ENCODE data around the gene BMP6. TPM values are rescaled to one million over a fixed set of nuclear protein-coding genes. Genes with fewer than 3 reads are reported as not detected.

Gene BMP6
- total and polyA plus RNA-seq, 12 donors: 0.59 to 4.1 (median 2.6) TPM

- WGBS, 2 donors: 87 to 90% methylated on average over 2 of the region's 2 CpGs
- no peaks in the 10 kb centered on the region for H3K9me3 ChIP-seq
- H3K36me3 ChIP-seq: no peaks in the 10 kb centered on the region
- no peak overlapping the region for H3K4me3 ChIP-seq
- no peak for TF ChIP-seq CTCF (IDR thresholded peaks at IDR 0.05)
- no peak overlapping the region for H3K27ac ChIP-seq
- DNase-seq (no peak), ATAC-seq (no peak)
- peaks cover 0 to 5% (median 0%) of the 10 kb centered on the region in 7 donors for H3K27me3 ChIP-seq
- peaks cover 0 to 36% (median 8%) of the 10 kb centered on the region in 9 donors for H3K4me1 ChIP-seq
- intact Hi-C loops (cut with DNase I): no loop called here
These were observed 61.8 kb downstream of the BMP6 start for GRCh38 chr6:7787731-7788130.

- Histone ChIP-seq H3K27me3 (peaks cover 0 to 12% (median 0%) of the 10 kb centered on the region in 7 donors), H3K36me3 (no peaks in the 10 kb centered on the region), H3K9me3 (no peaks in the 10 kb centered on the region), H3K4me3 (no peak overlapping the region), H3K27ac (no peak overlapping the region), H3K4me1 (no peaks in the 10 kb centered on the region)
- 70 to 87% methylated on average over 2 of the region's 2 CpGs for WGBS, 2 donors
- intact Hi-C loops (cut with DNase I): no loop called here
- no peak for TF ChIP-seq CTCF (IDR thresholded peaks at IDR 0.05)
- DNase-seq (no peak), ATAC-seq (no peak)
These were observed 68.6 kb downstream of the BMP6 start for GRCh38 chr6:7794509-7794908.

GRCh38 chr6:7797386-7797785 is 71.5 kb downstream of the BMP6 start:
- Histone ChIP-seq H3K27ac (no peak overlapping the region), H3K36me3 (no peaks in the 10 kb centered on the region), H3K4me3 (no peak overlapping the region), H3K27me3 (peaks cover 0 to 9% (median 0%) of the 10 kb centered on the region in 7 donors), H3K4me1 (no peaks in the 10 kb centered on the region), H3K9me3 (no peaks in the 10 kb centered on the region)
- no peak for TF ChIP-seq CTCF (IDR thresholded peaks at IDR 0.05)
- ATAC-seq: no peak
- 92 to 99% methylated on average over 2 of the region's 2 CpGs for WGBS, 2 donors
- intact Hi-C loops (cut with DNase I): no loop called here
- DNase-seq: no peak

- no peak for TF ChIP-seq CTCF (IDR thresholded peaks at IDR 0.05)
These were observed 72.9 kb downstream of the BMP6 start for GRCh38 chr6:7798751-7799150.

More at GRCh38 chr6:7798751-7799150, 72.9 kb downstream of the BMP6 start:
- Histone ChIP-seq H3K9me3 (no peaks in the 10 kb centered on the region), H3K36me3 (no peaks in the 10 kb centered on the region), H3K27me3 (peaks cover 0 to 9% (median 0%) of the 10 kb centered on the region in 7 donors), H3K4me3 (no peak overlapping the region), H3K27ac (no peak overlapping the region), H3K4me1 (no peaks in the 10 kb centered on the region)
- WGBS, 2 donors: 76 to 79% methylated on average over 6 of the region's 6 CpGs
- intact Hi-C loops (cut with DNase I): no loop called here
- ATAC-seq: no peak
- DNase-seq: no peak

Measured in heart right ventricle (tissue), 16 donors.